Trophoblast cell (in vitro differentiated cells and primary cell): ENCODE results near the gene ERGIC1.
"Not testable (repeated sequence)": the region's sequence is repeated elsewhere in the genome, so short reads cannot be mapped to it uniquely, and the experiment has no call there.

ENCODE experiments used
- DNase-seq, 2 donors: peaks; one replicate each; pipeline ENCODE4 v3.0.0-alpha.2; 2016
- H2AFZ ChIP-seq: 2 replicates; pipeline ENCODE4 v1.6.1; 2013; ENCODE audit warnings: low read length, moderate library complexity, mild to moderate bottlenecking; ENCODE audit not compliant: insufficient read depth, poor library complexity
- H2AK5ac ChIP-seq: 2 replicates; pipeline ENCODE4 v1.6.1; 2013; ENCODE audit warnings: mild to moderate bottlenecking, low read length
- H2BK120ac ChIP-seq: 2 replicates; pipeline ENCODE4 v1.6.1; 2013; ENCODE audit warnings: low read length, mild to moderate bottlenecking, moderate library complexity; ENCODE audit not compliant: insufficient read depth, poor library complexity
- H2BK12ac ChIP-seq: 2 replicates; pipeline ENCODE4 v1.6.1; 2013; ENCODE audit warnings: mild to moderate bottlenecking, low read length, moderate library complexity
- H2BK5ac ChIP-seq: 2 replicates; pipeline ENCODE4 v1.6.1; 2013; ENCODE audit warnings: low read length, low read depth, moderate library complexity, mild to moderate bottlenecking; ENCODE audit not compliant: poor library complexity
- H3K14ac ChIP-seq: 2 replicates; pipeline ENCODE4 v1.6.1; 2013; ENCODE audit warnings: mild to moderate bottlenecking, low read length
- H3K18ac ChIP-seq: 2 replicates; pipeline ENCODE4 v1.6.1; 2013; ENCODE audit warnings: mild to moderate bottlenecking, low read length
- H3K23ac ChIP-seq: 2 replicates; pipeline ENCODE4 v1.6.1; 2013; ENCODE audit warnings: low read length
- H3K27ac ChIP-seq: 2 replicates; pipeline ENCODE4 v1.5.1; 2013; ENCODE audit warnings: low read depth, mild to moderate bottlenecking, inconsistent platforms, low read length, moderate library complexity
- H3K27me3 ChIP-seq: 2 replicates; pipeline ENCODE4 v1.6.1; 2013; ENCODE audit warnings: inconsistent platforms, mild to moderate bottlenecking, low read length, moderate library complexity; ENCODE audit not compliant: insufficient read depth
- H3K36me3 ChIP-seq, 2 experiments: 1 replicate in 1 of 2; 2 replicates in 1 of 2; pipeline ENCODE4 v1.6.1; 2013; ENCODE audit warnings: low read length in 2 of 2, mild to moderate bottlenecking in 2 of 2, moderate library complexity in 1 of 2; ENCODE audit not compliant: insufficient read depth in 2 of 2, control insufficient read depth in 1 of 2
- H3K4ac ChIP-seq: 2 replicates; pipeline ENCODE4 v1.6.1; 2013; ENCODE audit warnings: low read depth, mild to moderate bottlenecking, low read length, moderate library complexity
- H3K4me1 ChIP-seq, 2 experiments: 1 replicate in 1 of 2; 2 replicates in 1 of 2; pipeline ENCODE4 v1.6.1; 2013; ENCODE audit warnings: low read length in 2 of 2, mild to moderate bottlenecking in 2 of 2, moderate library complexity in 1 of 2; ENCODE audit not compliant: insufficient read depth in 2 of 2, control insufficient read depth in 1 of 2
- H3K4me2 ChIP-seq: 2 replicates; pipeline ENCODE4 v1.6.1; 2013; ENCODE audit warnings: inconsistent platforms, mild to moderate bottlenecking, low read length, moderate library complexity
- H3K4me3 ChIP-seq: 2 replicates; pipeline ENCODE4 v1.5.1; 2013; ENCODE audit warnings: mild to moderate bottlenecking, low read depth, low read length, inconsistent platforms
- H3K79me1 ChIP-seq: one replicate; pipeline ENCODE4 v1.6.1; 2013; ENCODE audit warnings: low read length
- H3K79me2 ChIP-seq: 2 replicates; pipeline ENCODE4 v1.6.1; 2013; ENCODE audit warnings: low read length, mild to moderate bottlenecking; ENCODE audit not compliant: control insufficient read depth, insufficient read depth, poor library complexity
- H3K9ac ChIP-seq: 2 replicates; pipeline ENCODE4 v1.6.1; 2013; ENCODE audit warnings: mild to moderate bottlenecking, low read length
- H3K9me3 ChIP-seq: 2 replicates; pipeline ENCODE4 v1.6.1; 2013; ENCODE audit warnings: low read depth, mild to moderate bottlenecking, control low read depth, inconsistent platforms, low read length; ENCODE audit not compliant: insufficient read depth
- H4K12ac ChIP-seq: 2 replicates; pipeline ENCODE4 v1.6.1; 2013; ENCODE audit warnings: low read depth, mild to moderate bottlenecking, low read length, moderate library complexity
- H4K8ac ChIP-seq: 2 replicates; pipeline ENCODE4 v1.6.1; 2013; ENCODE audit warnings: low read depth, mild to moderate bottlenecking, low read length, moderate library complexity
- H4K91ac ChIP-seq: one replicate; pipeline ENCODE4 v1.6.1; 2013; ENCODE audit warnings: low read depth, mild to moderate bottlenecking, low read length, moderate library complexity
- WGBS: extraction: QIAGEN DNeasy Blood & Tissue Kit; methylation state at CpG from one replicate; pipeline ENCODE4 v1.1.7; 2013; ENCODE audit warnings: missing lambda C conversion rate; ENCODE audit not compliant: insufficient read length, insufficient coverage; ENCODE audit errors: extremely low coverage; 5-methylcytosine and 5-hydroxymethylcytosine counted together

Gene ERGIC1

GRCh38 chr5:172845576-172845975 lies 11.5 kb downstream of the ERGIC1 start:
- Histone ChIP-seq H3K18ac (no peak overlapping the region), H4K12ac (no peak overlapping the region), H3K4me3 (no peak overlapping the region), H3K9ac (no peak overlapping the region), H2BK12ac (no peak overlapping the region), H2AFZ (no peak overlapping the region), H4K8ac (no peak overlapping the region), H3K4me2 (no peak overlapping the region), H3K27me3 (no peaks in the 10 kb centered on the region), H3K9me3 (no peaks in the 10 kb centered on the region), H2BK5ac (no peak overlapping the region), H3K79me2 (no peaks in the 10 kb centered on the region), H3K4ac (no peak overlapping the region), H3K36me3 (peaks cover 2 to 3% of the 10 kb centered on the region in 2 experiments), H4K91ac (no peak overlapping the region), H2BK120ac (no peak overlapping the region), H3K14ac (no peak overlapping the region), H3K23ac (no peak overlapping the region), H3K4me1 (no peaks in the 10 kb centered on the region), H3K79me1 (no peaks in the 10 kb centered on the region), H3K27ac (no peak overlapping the region), H2AK5ac (no peak overlapping the region)
- no peak for DNase-seq
- WGBS, result no CpG with 5 or more reads among the region's 5 CpGs

DNA sequence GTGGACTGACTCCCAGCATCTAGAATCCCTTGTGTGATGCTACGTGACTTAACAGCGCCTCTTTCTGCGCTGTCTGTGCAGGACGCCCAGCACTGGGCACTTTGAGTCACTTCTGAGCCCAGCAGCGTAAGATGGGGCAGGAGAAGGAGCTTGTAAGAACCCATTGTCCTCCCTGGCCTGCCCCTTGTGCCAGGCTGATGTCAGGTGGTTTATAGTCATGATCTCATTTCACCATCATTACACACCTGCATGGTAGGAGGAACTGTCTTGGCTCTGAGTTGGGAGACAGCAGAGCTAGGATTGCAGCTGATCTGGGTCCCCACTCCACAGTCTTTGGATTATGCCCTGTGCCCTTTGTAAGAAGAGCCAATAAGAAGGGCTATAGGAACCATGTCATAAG lies 12.2 kb downstream of the ERGIC1 start:
- Histone ChIP-seq H2AK5ac (no peak overlapping the region), H4K8ac (no peak overlapping the region), H3K79me1 (no peaks in the 10 kb centered on the region), H3K36me3 (peaks cover 2% of the 10 kb centered on the region in 2 experiments), H3K23ac (no peak overlapping the region), H2AFZ (no peak overlapping the region), H3K14ac (no peak overlapping the region), H3K9me3 (no peaks in the 10 kb centered on the region), H4K12ac (no peak overlapping the region), H4K91ac (no peak overlapping the region), H3K9ac (no peak overlapping the region), H3K4me3 (no peak overlapping the region), H2BK12ac (no peak overlapping the region), H3K27me3 (no peaks in the 10 kb centered on the region), H3K18ac (no peak overlapping the region), H3K4me1 (no peaks in the 10 kb centered on the region), H3K4ac (no peak overlapping the region), H3K79me2 (no peaks in the 10 kb centered on the region), H2BK120ac (no peak overlapping the region), H2BK5ac (no peak overlapping the region), H3K27ac (no peak overlapping the region), H3K4me2 (no peak overlapping the region)
- no CpG with 5 or more reads among the region's 5 CpGs for WGBS
- DNase-seq, result no peak

DNA sequence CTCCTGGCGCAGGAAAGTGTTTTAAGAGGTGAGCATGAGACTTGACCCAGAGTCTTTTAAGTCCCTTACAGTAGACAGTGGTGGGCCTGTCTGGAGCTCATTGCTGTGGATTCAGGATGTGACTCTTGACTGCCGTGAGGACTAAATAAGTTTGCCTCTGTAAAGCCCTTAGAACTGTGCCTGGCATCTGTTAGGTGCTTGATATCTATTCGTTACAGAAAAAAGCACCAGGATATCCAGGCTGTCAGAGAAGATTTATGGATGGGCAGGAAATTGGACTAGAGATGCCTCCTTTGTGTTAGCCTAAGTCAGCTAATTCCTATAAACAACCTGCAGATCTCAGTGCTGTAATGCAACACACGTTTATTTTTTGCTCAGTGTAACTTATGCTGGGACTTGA lies 12.6 kb downstream of the ERGIC1 start:
- H3K4ac ChIP-seq, result no peak overlapping the region
- H3K27ac ChIP-seq, result no peak overlapping the region
- DNase-seq, result no peak
- H3K36me3 ChIP-seq, result peaks cover 2% of the 10 kb centered on the region in 2 experiments
- H4K91ac ChIP-seq, result no peak overlapping the region
- H3K14ac ChIP-seq, result no peak overlapping the region
- H3K79me2 ChIP-seq, result no peaks in the 10 kb centered on the region
- H3K4me1 ChIP-seq, result no peaks in the 10 kb centered on the region
- H3K4me2 ChIP-seq, result no peak overlapping the region
- H2AFZ ChIP-seq, result no peak overlapping the region
- H2BK12ac ChIP-seq, result no peak overlapping the region
- H2AK5ac ChIP-seq, result no peak overlapping the region
- H4K8ac ChIP-seq, result no peak overlapping the region
- no peaks in the 10 kb centered on the region for H3K27me3 ChIP-seq
- H4K12ac ChIP-seq, result no peak overlapping the region
- no peak overlapping the region for H2BK120ac ChIP-seq
- H3K4me3 ChIP-seq, result no peak overlapping the region
- WGBS, result no CpG with 5 or more reads among the region's 4 CpGs
- no peak overlapping the region for H2BK5ac ChIP-seq
- H3K79me1 ChIP-seq, result no peaks in the 10 kb centered on the region
- no peaks in the 10 kb centered on the region for H3K9me3 ChIP-seq
- no peak overlapping the region for H3K18ac ChIP-seq
- H3K23ac ChIP-seq, result no peak overlapping the region
- H3K9ac ChIP-seq, result no peak overlapping the region

DNA sequence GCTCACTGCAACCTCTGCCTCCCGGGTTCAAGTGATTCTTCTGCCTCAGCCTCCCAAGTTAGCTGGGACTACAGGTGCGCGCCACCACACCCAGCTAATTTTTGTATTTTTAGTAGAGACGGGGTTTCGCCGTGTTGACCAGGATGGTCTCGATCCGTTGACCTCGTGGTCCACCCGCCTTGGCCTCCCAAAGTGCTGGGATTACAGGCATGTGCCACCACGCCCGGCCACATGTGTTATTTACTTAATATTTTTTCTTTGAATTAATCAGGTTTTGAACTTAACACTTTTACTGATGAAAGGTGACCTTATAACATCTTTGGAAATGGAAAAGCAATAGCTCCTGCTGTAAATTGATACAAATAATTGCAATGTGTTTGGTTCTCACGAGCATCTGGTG lies 13.5 kb downstream of the ERGIC1 start:
- not testable (repeated sequence) for H3K4ac ChIP-seq, H3K27me3 ChIP-seq, H2AFZ ChIP-seq, H2AK5ac ChIP-seq, H3K79me2 ChIP-seq, H3K9ac ChIP-seq, H4K91ac ChIP-seq, H4K12ac ChIP-seq, H3K4me2 ChIP-seq, H3K14ac ChIP-seq, H3K23ac ChIP-seq, H3K4me1 ChIP-seq, H4K8ac ChIP-seq, H3K79me1 ChIP-seq, H2BK120ac ChIP-seq, DNase-seq, H3K18ac ChIP-seq, H3K4me3 ChIP-seq, H3K27ac ChIP-seq, H3K9me3 ChIP-seq, H2BK12ac ChIP-seq, H3K36me3 ChIP-seq, H2BK5ac ChIP-seq
- no CpG with 5 or more reads among the region's 13 CpGs for WGBS
